GM18519 (cell line): ENCODE results near the gene LYZ.
"Not testable (repeated sequence)": the region's sequence is repeated elsewhere in the genome, so short reads cannot be mapped to it uniquely, and the experiment has no call there.

Source experiments
- ATAC-seq: cut with Tn5 transposase; IDR thresholded peaks from one replicate; pipeline ENCODE4 v1.9.1; 2021; ENCODE audit warnings: mild to moderate bottlenecking, moderate library complexity; ENCODE audit not compliant: unreplicated experiment, low FRiP score

Gene LYZ

GRCh38 chr12:69348162-69348938 is at the start of gene LYZ:
LYZ (plus strand) TSS chr12:69348381; CDS start chr12:69348409, 28 bp downstream.
- ATAC-seq = no peak

GRCh38 chr12:69298947-69299346 is 49.2 kb upstream of the LYZ start:
- ATAC-seq = no peak

GRCh38 chr12:69304284-69304683 is 43.9 kb upstream of the LYZ start:
- no peak for ATAC-seq

GRCh38 chr12:69309461-69309860 is 38.7 kb upstream of the LYZ start:
- no peak for ATAC-seq

- ATAC-seq = no peak
Observed at GRCh38 chr12:69313209-69313608, 35.0 kb upstream of the LYZ start.

- not testable (repeated sequence) for ATAC-seq
Observed at GRCh38 chr12:69316784-69317183, 31.4 kb upstream of the LYZ start.

GRCh38 chr12:69317233-69317632 is 30.9 kb upstream of the LYZ start:
- ATAC-seq = not testable (repeated sequence)

- no peak for ATAC-seq
Observed at GRCh38 chr12:69318225-69318624, 30.0 kb upstream of the LYZ start.

- no peak for ATAC-seq
Observed at GRCh38 chr12:69321351-69321750, 26.8 kb upstream of the LYZ start.

GRCh38 chr12:69324797-69325466 is 23.2 kb upstream of the LYZ start:
- peak; percentile 99 for ATAC-seq

- no peak for ATAC-seq
Observed at GRCh38 chr12:69328426-69328825, 19.8 kb upstream of the LYZ start.

- no peak for ATAC-seq
Observed at GRCh38 chr12:69329669-69330428, 18.3 kb upstream of the LYZ start.

GRCh38 chr12:69330475-69331473 is 17.4 kb upstream of the LYZ start:
- peak; percentile 48 for ATAC-seq

GRCh38 chr12:69331519-69331908 is 16.7 kb upstream of the LYZ start:
- no peak for ATAC-seq

- no peak for ATAC-seq
Observed at GRCh38 chr12:69331909-69332684, 16.1 kb upstream of the LYZ start.

- no peak for ATAC-seq
Observed at GRCh38 chr12:69332815-69333358, 15.3 kb upstream of the LYZ start.

GRCh38 chr12:69334158-69334557 is 14.0 kb upstream of the LYZ start:
- ATAC-seq = no peak

GRCh38 chr12:69337311-69338090 is 10.7 kb upstream of the LYZ start:
- no peak for ATAC-seq
